Fibroblast of mammary gland (primary cell): ENCODE measurements around the gene FKBP2.
A peak's percentile ranks its signal among the peaks of the same experiment; 100 is the strongest.

Source experiments
- DNase-seq: peaks from one replicate; pipeline ENCODE4 v3.0.0-alpha.2; 2010; ENCODE audit warnings: low read depth
- H3K4me3 ChIP-seq: 2 replicates; pipeline ENCODE4 v1.5.1; 2011; ENCODE audit warnings: low read depth, mild to moderate bottlenecking, low read length, moderate library complexity; ENCODE audit not compliant: control insufficient read depth
- CTCF ChIP-seq: conservative IDR thresholded peaks from 2 replicates; pipeline ENCODE4 v1.5.1; 2011; ENCODE audit warnings: low read depth, low read length, inconsistent platforms; ENCODE audit not compliant: control insufficient read depth, insufficient read depth

FKBP2 gene

GRCh38 chr11:64259533-64260067 is 18.7 kb downstream of the FKBP2 start:
- DNase-seq: no peak
- TF ChIP-seq CTCF: no peak
- no peak overlapping the region for H3K4me3 ChIP-seq

- no peak overlapping the region for H3K4me3 ChIP-seq
- TF ChIP-seq CTCF: no peak
- no peak for DNase-seq
Observed at GRCh38 chr11:64260147-64260708, 19.3 kb downstream of the FKBP2 start.

GRCh38 chr11:64261556-64262080 is 20.7 kb downstream of the FKBP2 start:
- no peak overlapping the region for H3K4me3 ChIP-seq
- DNase-seq: no peak
- no peak for TF ChIP-seq CTCF

GRCh38 chr11:64262271-64263002 is 21.5 kb downstream of the FKBP2 start:
- DNase-seq: no peak
- no peak for TF ChIP-seq CTCF
- H3K4me3 ChIP-seq: no peak overlapping the region

GRCh38 chr11:64263021-64263946 is 22.4 kb downstream of the FKBP2 start:
- TF ChIP-seq CTCF: no peak
- no peak overlapping the region for H3K4me3 ChIP-seq
- DNase-seq: peak; percentile 51

- TF ChIP-seq CTCF: no peak
- no peak for DNase-seq
- no peak overlapping the region for H3K4me3 ChIP-seq
Observed at GRCh38 chr11:64263947-64264317, 23.0 kb downstream of the FKBP2 start.
